ENCODE data around the gene CRYL1. TPM values are rescaled to one million over a fixed set of nuclear protein-coding genes. Genes with fewer than 3 reads are reported as not detected.

CRYL1 gene
- total RNA-seq, 1 donor from 2014 or later = 29.4 TPM

DNA sequence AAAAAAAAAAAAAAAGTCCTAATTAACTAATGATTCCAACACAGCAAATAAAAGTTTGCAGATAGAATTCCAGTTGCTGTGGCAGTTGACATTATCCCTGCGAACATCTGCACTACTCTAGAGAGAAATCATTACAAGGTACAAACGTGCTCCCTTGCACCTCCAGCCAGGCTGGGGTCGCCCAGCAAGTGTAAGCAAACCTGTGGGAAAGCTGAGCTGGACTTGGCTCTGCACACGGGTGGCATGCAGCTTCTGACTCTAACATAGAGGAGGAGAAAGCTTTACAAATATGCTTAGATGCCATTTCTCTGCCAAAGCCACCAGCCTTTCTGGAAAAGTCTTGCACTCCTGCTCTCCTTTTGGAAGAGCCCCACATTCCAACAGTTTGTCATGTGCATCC is 103.3 kb downstream of the CRYL1 start:
- H3K4me1 Mint-ChIP-seq = peaks cover 56% of the 10 kb centered on the region

DNA sequence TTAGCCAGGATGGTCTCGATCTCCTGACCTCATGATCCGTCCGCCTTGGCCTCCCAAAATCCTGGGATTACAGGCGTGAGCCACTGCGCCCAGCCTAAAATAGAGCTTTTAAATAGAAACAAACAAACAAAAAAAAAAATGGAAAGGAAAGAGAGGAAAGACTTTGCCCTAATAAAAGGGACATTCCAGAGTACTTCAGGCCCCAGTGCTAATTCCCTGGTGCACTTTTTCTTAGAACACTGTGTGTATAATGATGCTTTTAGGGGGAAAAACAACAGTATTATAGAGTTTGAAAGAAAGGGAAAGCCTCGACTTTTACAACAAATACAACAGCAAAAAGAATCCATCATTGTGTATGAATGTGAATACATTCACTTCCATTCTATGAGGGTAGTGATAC is 104.7 kb downstream of the CRYL1 start:
- H3K36me3 Mint-ChIP-seq = peaks cover 20% of the 10 kb centered on the region
- H3K27me3 Mint-ChIP-seq (ENCODE audit: low read depth) = no peaks in the 10 kb centered on the region
- peaks cover 11% of the 10 kb centered on the region for H3K9me3 Mint-ChIP-seq
- no peak for DNase-seq (ENCODE audit: low spot score in 2 of 2, unreplicated experiment in 2 of 2)
- no peak overlapping the region for H3K4me3 Mint-ChIP-seq
- TF ChIP-seq, protein P1, sequence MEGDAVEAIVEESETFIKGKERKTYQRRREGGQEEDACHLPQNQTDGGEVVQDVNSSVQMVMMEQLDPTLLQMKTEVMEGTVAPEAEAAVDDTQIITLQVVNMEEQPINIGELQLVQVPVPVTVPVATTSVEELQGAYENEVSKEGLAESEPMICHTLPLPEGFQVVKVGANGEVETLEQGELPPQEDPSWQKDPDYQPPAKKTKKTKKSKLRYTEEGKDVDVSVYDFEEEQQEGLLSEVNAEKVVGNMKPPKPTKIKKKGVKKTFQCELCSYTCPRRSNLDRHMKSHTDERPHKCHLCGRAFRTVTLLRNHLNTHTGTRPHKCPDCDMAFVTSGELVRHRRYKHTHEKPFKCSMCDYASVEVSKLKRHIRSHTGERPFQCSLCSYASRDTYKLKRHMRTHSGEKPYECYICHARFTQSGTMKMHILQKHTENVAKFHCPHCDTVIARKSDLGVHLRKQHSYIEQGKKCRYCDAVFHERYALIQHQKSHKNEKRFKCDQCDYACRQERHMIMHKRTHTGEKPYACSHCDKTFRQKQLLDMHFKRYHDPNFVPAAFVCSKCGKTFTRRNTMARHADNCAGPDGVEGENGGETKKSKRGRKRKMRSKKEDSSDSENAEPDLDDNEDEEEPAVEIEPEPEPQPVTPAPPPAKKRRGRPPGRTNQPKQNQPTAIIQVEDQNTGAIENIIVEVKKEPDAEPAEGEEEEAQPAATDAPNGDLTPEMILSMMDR (IDR thresholded peaks at IDR 0.05; ENCODE audit: unreplicated experiment) = no peak
- H3K27ac Mint-ChIP-seq = peak overlapping the region; percentile 67
- peaks cover 57% of the 10 kb centered on the region for H3K4me1 Mint-ChIP-seq

More for the DNA sequence above, 103.3 kb downstream of the CRYL1 start:
- peaks cover 20% of the 10 kb centered on the region for H3K36me3 Mint-ChIP-seq
- H3K4me3 Mint-ChIP-seq = no peak overlapping the region
- H3K27me3 Mint-ChIP-seq (ENCODE audit: low read depth) = no peaks in the 10 kb centered on the region
- TF ChIP-seq, protein P1 (IDR thresholded peaks at IDR 0.05; ENCODE audit: unreplicated experiment) = no peak
- peaks cover 11% of the 10 kb centered on the region for H3K9me3 Mint-ChIP-seq
- no peak overlapping the region for H3K27ac Mint-ChIP-seq
- DNase-seq (ENCODE audit: low spot score in 2 of 2, unreplicated experiment in 2 of 2) = no peak

DNA sequence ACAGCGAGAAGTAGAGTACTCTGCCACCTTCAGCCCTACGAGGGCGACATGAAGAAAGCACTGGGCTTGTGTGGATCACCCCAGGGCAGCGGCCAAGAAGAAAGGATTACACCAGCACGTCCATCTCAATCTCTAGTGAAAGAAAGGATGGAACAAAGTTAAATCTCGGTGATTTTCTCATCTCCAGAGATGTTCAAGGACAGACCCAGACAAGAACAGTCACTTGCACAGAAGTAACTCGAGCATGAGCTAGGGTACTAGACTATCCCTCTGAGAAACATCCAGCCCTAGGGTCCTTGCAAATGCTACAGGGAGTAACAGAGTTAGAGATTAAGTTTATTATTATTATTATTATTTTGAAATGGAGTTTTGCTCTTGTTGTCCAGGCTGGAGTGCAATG is 106.7 kb downstream of the CRYL1 start:
- peak overlapping the region; percentile 58 for H3K27ac Mint-ChIP-seq
- no peak overlapping the region for H3K4me3 Mint-ChIP-seq
- peaks cover 11% of the 10 kb centered on the region for H3K9me3 Mint-ChIP-seq

DNA sequence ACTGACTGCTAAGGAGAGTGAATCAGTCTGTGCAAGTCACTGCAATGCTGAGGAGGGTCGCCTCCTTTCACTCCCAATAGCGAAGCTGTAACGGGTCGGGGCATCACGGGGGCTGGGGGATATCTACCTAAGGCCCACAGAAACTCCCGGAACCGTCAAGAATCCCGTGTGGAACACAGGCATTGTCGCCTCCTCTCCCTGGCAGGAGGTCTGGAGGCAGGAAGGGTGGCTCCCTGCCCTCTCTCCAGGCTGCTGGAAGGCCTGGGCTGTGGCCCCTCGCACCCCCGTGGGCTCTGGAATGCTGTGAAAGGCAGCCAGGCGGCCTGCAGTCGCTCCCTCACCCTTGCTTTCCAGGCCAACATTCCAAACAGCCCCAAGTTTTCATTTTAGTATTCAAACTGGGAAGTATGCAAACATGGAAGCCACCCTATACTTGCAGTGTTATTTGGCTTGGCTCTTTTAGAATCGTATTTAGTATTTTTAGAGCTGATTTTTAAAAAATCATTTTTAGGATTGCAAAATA is 109.4 kb downstream of the CRYL1 start:
- Mint-ChIP-seq H3K27me3 (ENCODE audit: low read depth) (no peaks in the 10 kb centered on the region), H3K27ac (no peak overlapping the region), H3K36me3 (peaks cover 13% of the 10 kb centered on the region), H3K9me3 (peaks cover 4% of the 10 kb centered on the region), H3K4me3 (no peak overlapping the region), H3K4me1 (peaks cover 59% of the 10 kb centered on the region)
- TF ChIP-seq, protein P1 (IDR thresholded peaks at IDR 0.05; ENCODE audit: unreplicated experiment) = no peak
- DNase-seq (ENCODE audit: low spot score in 2 of 2, unreplicated experiment in 2 of 2) = no peak

More for the DNA sequence above, 106.7 kb downstream of the CRYL1 start:
- Mint-ChIP-seq H3K4me1 (peaks cover 45% of the 10 kb centered on the region), H3K36me3 (peaks cover 18% of the 10 kb centered on the region), H3K27me3 (ENCODE audit: low read depth) (no peaks in the 10 kb centered on the region)
- TF ChIP-seq, protein P1 (IDR thresholded peaks at IDR 0.05; ENCODE audit: unreplicated experiment) = no peak
- no peak for DNase-seq (ENCODE audit: low spot score in 2 of 2, unreplicated experiment in 2 of 2)

DNA sequence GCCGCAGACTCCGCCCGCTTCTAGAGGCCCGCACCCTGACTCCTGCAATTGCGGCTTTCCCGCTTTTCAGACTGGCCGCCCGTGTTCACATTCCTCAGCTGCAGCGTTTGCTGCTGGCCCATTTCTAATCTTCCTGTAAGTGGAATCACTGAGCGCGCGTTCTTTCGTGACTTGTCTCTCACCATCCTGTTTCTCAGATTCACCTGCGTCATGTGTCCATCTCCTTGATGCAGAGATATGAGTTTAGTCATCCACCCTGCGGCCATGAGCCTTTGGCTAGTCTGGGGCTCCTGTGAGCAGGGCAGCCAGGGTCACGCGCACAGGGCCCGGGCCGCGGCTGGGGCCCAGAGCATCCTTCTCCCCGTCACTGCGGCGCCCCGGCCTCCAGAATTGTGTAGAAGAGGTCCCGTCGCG is 110.0 kb downstream of the CRYL1 start:
- peaks cover 4% of the 10 kb centered on the region for H3K9me3 Mint-ChIP-seq
- TF ChIP-seq, protein P1 (IDR thresholded peaks at IDR 0.05; ENCODE audit: unreplicated experiment) = no peak
- no peak overlapping the region for H3K27ac Mint-ChIP-seq
- H3K4me3 Mint-ChIP-seq = no peak overlapping the region
- no peaks in the 10 kb centered on the region for H3K27me3 Mint-ChIP-seq (ENCODE audit: low read depth)
- H3K4me1 Mint-ChIP-seq = peaks cover 59% of the 10 kb centered on the region
- H3K36me3 Mint-ChIP-seq = peaks cover 13% of the 10 kb centered on the region
- no peak for DNase-seq (ENCODE audit: low spot score in 2 of 2, unreplicated experiment in 2 of 2)

DNA sequence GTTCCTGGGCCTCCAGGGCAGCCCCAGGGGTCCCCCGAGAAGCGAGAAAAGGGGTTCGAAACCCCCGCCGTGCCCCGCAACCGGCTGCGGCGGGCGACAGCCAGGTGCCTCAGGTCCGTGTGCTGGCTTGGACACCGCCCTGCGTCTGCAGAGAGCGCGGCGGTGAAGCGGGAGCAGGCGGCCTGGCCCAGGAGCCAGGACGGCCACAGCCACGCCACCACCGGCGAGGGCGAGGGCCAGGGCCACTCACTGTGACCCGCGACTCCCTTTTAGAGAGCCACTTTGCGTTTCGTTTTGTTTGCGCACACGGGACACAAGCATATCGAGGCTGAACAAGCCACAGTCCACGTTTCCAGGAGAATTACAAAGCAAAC is 110.4 kb downstream of the CRYL1 start:
- Mint-ChIP-seq H3K27ac (no peak overlapping the region), H3K9me3 (peaks cover 7% of the 10 kb centered on the region), H3K27me3 (ENCODE audit: low read depth) (no peaks in the 10 kb centered on the region)

More for the DNA sequence above, 110.4 kb downstream of the CRYL1 start:
- no peak for DNase-seq (ENCODE audit: low spot score in 2 of 2, unreplicated experiment in 2 of 2)
- Mint-ChIP-seq H3K4me3 (no peak overlapping the region), H3K4me1 (peaks cover 60% of the 10 kb centered on the region), H3K36me3 (peaks cover 16% of the 10 kb centered on the region)
- TF ChIP-seq, protein P1 (IDR thresholded peaks at IDR 0.05; ENCODE audit: unreplicated experiment) = no peak

Data from mesothelial cell of epicardium (in vitro differentiated cells).